ENCODE data around the gene COX4I2.

GRCh38 chr20:31595380-31595653 lies 42.4 kb upstream of the COX4I2 start:
- no peak for TF ChIP-seq CTCF (IDR thresholded peaks at IDR 0.05; ENCODE audit: low read depth, low read length)
- TF ChIP-seq EZH2phosphoT487 (IDR thresholded peaks at IDR 0.05; ENCODE audit: low read depth), result no peak
